Transverse colon (tissue), 4 donors: Measurements from ENCODE around the gene MMP13.

Experiments
- EP300 ChIP-seq: sonication (generic); formaldehyde crosslinking; IDR thresholded peaks from one replicate; pipeline ENCODE4 v1.6.1; 2017; ENCODE audit warnings: antibody characterized with exemption, low read depth
- POLR2A ChIP-seq: fragments of 450-650 bp; IDR thresholded peaks from one replicate; pipeline ENCODE4 v1.6.1; 2016; ENCODE audit warnings: antibody characterized with exemption, mild to moderate bottlenecking, moderate library complexity
- POLR2AphosphoS5 ChIP-seq, 3 donors: sonication (generic); formaldehyde crosslinking; IDR thresholded peaks; one replicate each; pipeline ENCODE4 v1.6.1; 2016; ENCODE audit warnings: antibody characterized with exemption in 3 of 3
- TF ChIP-seq, protein P1 (sequence below), 5 experiments: fragments of 200-600 bp in 3 of 5; fragments of 450-650 bp in 2 of 5; sonication (generic) in 3 of 5; IDR thresholded peaks; 1 replicate in 2 of 5; 2 replicates in 3 of 5; pipeline ENCODE4 v1.5.1; 2016 to 2017; ENCODE audit warnings: antibody characterized with exemption in 5 of 5, inconsistent platforms in 3 of 5, mild to moderate bottlenecking in 2 of 5, moderate library complexity in 1 of 5

DNA sequence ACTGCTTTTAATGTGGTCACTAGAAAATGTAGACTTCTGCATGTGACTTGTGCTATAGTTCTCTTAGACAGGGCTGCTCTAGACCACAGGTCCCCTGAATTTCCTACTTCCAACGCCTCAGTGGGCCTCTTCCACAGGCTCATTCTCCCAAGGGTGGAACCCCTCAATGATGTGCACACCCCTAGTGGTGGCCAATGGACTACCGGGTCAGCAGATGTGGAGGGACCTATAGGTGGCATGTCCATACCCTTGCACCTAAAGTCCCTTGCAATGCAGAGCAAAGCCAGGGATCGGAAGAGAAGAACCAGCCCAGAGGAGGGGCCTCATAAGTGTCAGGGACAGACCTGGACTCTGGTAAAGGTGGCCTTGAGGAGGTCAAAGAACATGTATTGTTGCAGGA, 20.0 kb downstream of the MMP13 start:
- TF ChIP-seq, protein P1, sequence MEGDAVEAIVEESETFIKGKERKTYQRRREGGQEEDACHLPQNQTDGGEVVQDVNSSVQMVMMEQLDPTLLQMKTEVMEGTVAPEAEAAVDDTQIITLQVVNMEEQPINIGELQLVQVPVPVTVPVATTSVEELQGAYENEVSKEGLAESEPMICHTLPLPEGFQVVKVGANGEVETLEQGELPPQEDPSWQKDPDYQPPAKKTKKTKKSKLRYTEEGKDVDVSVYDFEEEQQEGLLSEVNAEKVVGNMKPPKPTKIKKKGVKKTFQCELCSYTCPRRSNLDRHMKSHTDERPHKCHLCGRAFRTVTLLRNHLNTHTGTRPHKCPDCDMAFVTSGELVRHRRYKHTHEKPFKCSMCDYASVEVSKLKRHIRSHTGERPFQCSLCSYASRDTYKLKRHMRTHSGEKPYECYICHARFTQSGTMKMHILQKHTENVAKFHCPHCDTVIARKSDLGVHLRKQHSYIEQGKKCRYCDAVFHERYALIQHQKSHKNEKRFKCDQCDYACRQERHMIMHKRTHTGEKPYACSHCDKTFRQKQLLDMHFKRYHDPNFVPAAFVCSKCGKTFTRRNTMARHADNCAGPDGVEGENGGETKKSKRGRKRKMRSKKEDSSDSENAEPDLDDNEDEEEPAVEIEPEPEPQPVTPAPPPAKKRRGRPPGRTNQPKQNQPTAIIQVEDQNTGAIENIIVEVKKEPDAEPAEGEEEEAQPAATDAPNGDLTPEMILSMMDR (IDR thresholded peaks at IDR 0.05), result no peak
- TF ChIP-seq EP300 (no peak), POLR2A (no peak), POLR2AphosphoS5 (IDR thresholded peaks at IDR 0.05) (no peak)
